ENCODE results near the gene RFC2. TPM values are rescaled to one million over a fixed set of nuclear protein-coding genes. Genes with fewer than 3 reads are reported as not detected.

Gene RFC2
- total RNA-seq, 1 donor from 2014 or later: 16.8 TPM

DNA sequence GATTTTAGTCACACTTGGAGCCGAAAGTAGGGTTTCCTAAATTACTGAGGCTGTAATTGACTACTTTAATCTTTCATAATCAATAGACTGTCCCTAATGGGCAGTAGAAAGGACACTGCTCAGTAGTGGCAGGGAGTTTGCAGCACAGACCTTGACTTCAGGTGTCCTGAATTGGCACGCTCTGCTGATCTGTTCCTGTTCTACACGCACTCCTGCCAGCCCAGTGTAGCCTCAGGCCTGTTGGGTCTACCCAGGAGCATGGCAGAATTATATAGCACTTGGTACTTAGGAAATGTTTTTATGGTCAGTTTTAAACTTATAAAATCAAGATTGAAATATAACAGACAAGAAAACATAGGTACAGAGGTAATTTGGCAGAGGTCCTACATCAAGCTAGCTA, 71.1 kb downstream of the RFC2 start:
- Mint-ChIP-seq H3K27ac (ENCODE audit: unreplicated experiment) (peak overlapping the region; percentile 54), H3K4me3 (ENCODE audit: unreplicated experiment) (no peak overlapping the region), H3K4me1 (ENCODE audit: low read depth, unreplicated experiment) (peaks cover 30% of the 10 kb centered on the region), H3K9me3 (ENCODE audit: unreplicated experiment) (peaks cover 3% of the 10 kb centered on the region), H3K27me3 (ENCODE audit: unreplicated experiment) (peaks cover 3% of the 10 kb centered on the region), H3K36me3 (ENCODE audit: unreplicated experiment) (no peaks in the 10 kb centered on the region)
- DNase-seq: no peak
- no peak for TF ChIP-seq CTCF (IDR thresholded peaks at IDR 0.05; ENCODE audit: partially characterized antibody, unreplicated experiment)

GRCh38 chr7:74182453-74183090, 71.6 kb downstream of the RFC2 start:
- TF ChIP-seq CTCF (IDR thresholded peaks at IDR 0.05; ENCODE audit: partially characterized antibody, unreplicated experiment): no peak
- Mint-ChIP-seq H3K4me1 (ENCODE audit: low read depth, unreplicated experiment) (peaks cover 28% of the 10 kb centered on the region), H3K36me3 (ENCODE audit: unreplicated experiment) (no peaks in the 10 kb centered on the region), H3K27ac (ENCODE audit: unreplicated experiment) (peak overlapping the region; percentile 54), H3K9me3 (ENCODE audit: unreplicated experiment) (peaks cover 3% of the 10 kb centered on the region), H3K4me3 (ENCODE audit: unreplicated experiment) (peak overlapping the region; percentile 65), H3K27me3 (ENCODE audit: unreplicated experiment) (peaks cover 3% of the 10 kb centered on the region)
- no peak for DNase-seq

DNA sequence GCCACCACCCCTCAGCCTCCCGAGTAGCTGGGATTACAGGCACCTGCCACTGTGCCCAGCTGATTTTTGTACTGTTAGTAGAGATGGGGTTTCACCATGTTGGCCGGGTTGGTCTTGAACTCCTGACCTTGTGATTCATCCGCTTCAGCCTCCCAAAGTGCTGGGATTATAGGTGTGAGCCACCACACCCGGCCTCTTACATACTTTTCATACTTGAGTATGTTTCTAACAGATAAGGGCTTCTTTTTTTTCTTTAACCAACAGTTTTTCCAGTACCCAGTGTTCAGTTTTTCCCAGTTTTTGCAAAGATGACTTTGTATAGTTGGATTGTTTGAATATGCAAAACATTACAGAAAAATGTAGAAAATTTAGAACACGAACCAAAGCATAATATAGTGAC, 72.4 kb downstream of the RFC2 start:
- Mint-ChIP-seq H3K9me3 (ENCODE audit: unreplicated experiment) (peaks cover 5% of the 10 kb centered on the region), H3K4me3 (ENCODE audit: unreplicated experiment) (no peak overlapping the region), H3K27ac (ENCODE audit: unreplicated experiment) (no peak overlapping the region), H3K36me3 (ENCODE audit: unreplicated experiment) (no peaks in the 10 kb centered on the region), H3K4me1 (ENCODE audit: low read depth, unreplicated experiment) (peaks cover 25% of the 10 kb centered on the region), H3K27me3 (ENCODE audit: unreplicated experiment) (peaks cover 3% of the 10 kb centered on the region)
- no peak for DNase-seq
- TF ChIP-seq CTCF (IDR thresholded peaks at IDR 0.05; ENCODE audit: partially characterized antibody, unreplicated experiment): no peak

Small RNA genes lying within 50 kb of the gene (microRNA-seq; reads per million reads assigned to microRNA genes)
- 340 reads per million, percentile 84 among the genes with 10 or more reads in this experiment for gene MIR590 (ENCODE audit: unreplicated experiment)

Other genes with a start within 250 kb of the RFC2 start
- gene ELN, start 226.2 kb downstream of the RFC2 start, total RNA-seq (ENCODE audit: unreplicated experiment): 3.7 TPM
- 178 TPM for gene LIMK1, start 170.6 kb downstream of the RFC2 start, total RNA-seq (ENCODE audit: unreplicated experiment)
- gene EIF4H, start 80.0 kb downstream of the RFC2 start, total RNA-seq (ENCODE audit: unreplicated experiment): 234 TPM
- 1.5 TPM for gene LAT2, start 44.4 kb downstream of the RFC2 start, total RNA-seq (ENCODE audit: unreplicated experiment)
- 96.1 TPM for gene CLIP2, start 35.0 kb upstream of the RFC2 start, total RNA-seq (ENCODE audit: unreplicated experiment)
- gene GTF2IRD1, start 199.5 kb upstream of the RFC2 start, total RNA-seq (ENCODE audit: unreplicated experiment): 59.4 TPM

Data from glutamatergic neuron (in vitro differentiated cells).